Lower lobe of right lung (tissue), 2 donors: Measurements from ENCODE around the gene ATP11C. TPM values are rescaled to one million over a fixed set of nuclear protein-coding genes. Genes with fewer than 3 reads are reported as not detected.
A peak's percentile ranks its signal among the peaks of the same experiment; 100 is the strongest.

Experiments used
- ATAC-seq, 2 donors: fragments of 200-7000 bp; cut with Tn5 transposase; one replicate each; pipeline ENCODE4 v1.9.1; 2020 to 2022; ENCODE audit warnings: mild to moderate bottlenecking in 2 of 2, moderate library complexity in 2 of 2
- DNase-seq: peaks from one replicate; pipeline ENCODE4 v3.0.0-alpha.2; 2020
- H3K27ac ChIP-seq: fragments of 200-600 bp; one replicate; pipeline ENCODE4 v1.8.0; 2022
- H3K27me3 ChIP-seq: fragments of 200-600 bp; one replicate; pipeline ENCODE4 v1.8.0; 2022; ENCODE audit warnings: low read depth
- H3K36me3 ChIP-seq: fragments of 200-600 bp; one replicate; pipeline ENCODE4 v1.8.0; 2022; ENCODE audit warnings: mild to moderate bottlenecking
- H3K4me1 ChIP-seq: fragments of 200-600 bp; one replicate; pipeline ENCODE4 v1.8.0; 2022
- H3K4me3 ChIP-seq: fragments of 200-600 bp; one replicate; pipeline ENCODE4 v1.8.0; 2022; ENCODE audit warnings: mild to moderate bottlenecking
- H3K9me3 ChIP-seq: fragments of 200-600 bp; one replicate; pipeline ENCODE4 v1.8.0; 2022
- CTCF ChIP-seq: fragments of 200-600 bp; IDR thresholded peaks from one replicate; pipeline ENCODE4 v1.8.0; 2022; ENCODE audit warnings: antibody characterized with exemption, mild to moderate bottlenecking
- intact Hi-C: fragments of 100-400 bp; cut with DNase I; formaldehyde crosslinking; loops from one replicate; pipeline ENCODE4 v1.11.0; 2022
- total RNA-seq: library from RNA; stranded (reverse); fragmentation: NEBNext Ultra II Directional; extraction: Animal tissue kit (Norgen Biotek cat#: 25700); gene quantifications from one replicate; pipeline ENCODE4 v1.2.1, GENCODE V29; 2021
- donor health status: DM: no; HTN: yes; CAD: no; lungs with severe emphysema.

Gene ATP11C
- total RNA-seq, 1 donor from 2014 or later: 14.2 TPM

- Histone ChIP-seq H3K4me3 (no peak overlapping the region), H3K27ac (no peak overlapping the region), H3K36me3 (peaks cover 13% of the 10 kb centered on the region), H3K4me1 (no peaks in the 10 kb centered on the region), H3K9me3 (no peaks in the 10 kb centered on the region), H3K27me3 (no peaks in the 10 kb centered on the region)
- DNase-seq (no peak), ATAC-seq (no peak)
- intact Hi-C loops: no loop called here
- no peak for TF ChIP-seq CTCF
These were observed 148.9 kb downstream of the ATP11C start for GRCh38 chrX:139783959-139784358.

- H3K27me3 ChIP-seq: no peaks in the 10 kb centered on the region
- no peak overlapping the region for H3K27ac ChIP-seq
- intact Hi-C loops: no loop called here
- peaks cover 7% of the 10 kb centered on the region for H3K36me3 ChIP-seq
- no peak overlapping the region for H3K4me3 ChIP-seq
- ATAC-seq: no peak
- no peak for TF ChIP-seq CTCF
- H3K9me3 ChIP-seq: no peaks in the 10 kb centered on the region
- DNase-seq: no peak
- H3K4me1 ChIP-seq: no peaks in the 10 kb centered on the region
These were observed 149.8 kb downstream of the ATP11C start for GRCh38 chrX:139783030-139783429.

- Histone ChIP-seq H3K9me3 (no peaks in the 10 kb centered on the region), H3K27me3 (no peaks in the 10 kb centered on the region), H3K4me3 (no peak overlapping the region), H3K36me3 (peaks cover 3% of the 10 kb centered on the region), H3K4me1 (no peaks in the 10 kb centered on the region), H3K27ac (no peak overlapping the region)
- ATAC-seq (no peak), DNase-seq (no peak)
- TF ChIP-seq CTCF: no peak
- intact Hi-C loops: no loop called here
These were observed 156.3 kb downstream of the ATP11C start for GRCh38 chrX:139776599-139776998.

- DNase-seq (no peak), ATAC-seq (no peak)
- H3K36me3 ChIP-seq: peaks cover 6% of the 10 kb centered on the region
- H3K27ac ChIP-seq: no peak overlapping the region
- TF ChIP-seq CTCF: no peak
- H3K4me1 ChIP-seq: no peaks in the 10 kb centered on the region
- H3K9me3 ChIP-seq: no peaks in the 10 kb centered on the region
- H3K4me3 ChIP-seq: no peak overlapping the region
- H3K27me3 ChIP-seq: no peaks in the 10 kb centered on the region
- intact Hi-C loops: no loop called here
These were observed 162.5 kb downstream of the ATP11C start for GRCh38 chrX:139770366-139770765.

- Histone ChIP-seq H3K4me3 (no peak overlapping the region), H3K27me3 (no peaks in the 10 kb centered on the region), H3K27ac (no peak overlapping the region), H3K36me3 (peaks cover 3% of the 10 kb centered on the region), H3K4me1 (no peaks in the 10 kb centered on the region), H3K9me3 (no peaks in the 10 kb centered on the region)
- TF ChIP-seq CTCF: no peak
- peak in 1 of 2 donors; percentile 39 for ATAC-seq
- intact Hi-C loops: no loop called here
- no peak for DNase-seq
These were observed 166.3 kb downstream of the ATP11C start for GRCh38 chrX:139766545-139766983.
